HUES48 (cell line): Measurements from ENCODE around the gene WFS1.
A peak's percentile ranks its signal among the peaks of the same experiment; 100 is the strongest.

Source experiments
- H3K27ac ChIP-seq: one replicate; pipeline ENCODE4 v1.7.0; 2013; ENCODE audit warnings: low read depth, low read length, inconsistent platforms
- H3K27me3 ChIP-seq: 2 replicates; pipeline ENCODE4 v1.6.1; 2013; ENCODE audit warnings: mild to moderate bottlenecking, low read length; ENCODE audit not compliant: control insufficient read depth, insufficient read depth
- H3K36me3 ChIP-seq: 2 replicates; pipeline ENCODE4 v1.6.1; 2013; ENCODE audit warnings: low read length; ENCODE audit not compliant: control insufficient read depth, insufficient read depth
- H3K4me1 ChIP-seq: 2 replicates; pipeline ENCODE4 v1.6.1; 2013; ENCODE audit warnings: mild to moderate bottlenecking, low read length; ENCODE audit not compliant: control insufficient read depth, insufficient read depth
- H3K4me3 ChIP-seq: 2 replicates; pipeline ENCODE4 v1.5.1; 2013; ENCODE audit warnings: mild to moderate bottlenecking, low read depth, low read length
- H3K9ac ChIP-seq: 2 replicates; pipeline ENCODE4 v1.6.1; 2013; ENCODE audit warnings: mild to moderate bottlenecking, low read depth, low read length, moderate library complexity
- H3K9me3 ChIP-seq: 2 replicates; pipeline ENCODE4 v1.6.1; 2013; ENCODE audit warnings: low read length; ENCODE audit not compliant: control insufficient read depth, insufficient read depth

The WFS1 gene

GRCh38 chr4:6239486-6239885 lies 30.2 kb upstream of the WFS1 start:
- Histone ChIP-seq H3K36me3 (no peaks in the 10 kb centered on the region), H3K4me3 (no peak overlapping the region), H3K9me3 (peaks cover 7% of the 10 kb centered on the region; the same call in 1 of the 2 replicates), H3K4me1 (no peaks in the 10 kb centered on the region), H3K27ac (no peak overlapping the region), H3K27me3 (no peaks in the 10 kb centered on the region), H3K9ac (no peak overlapping the region)

- Histone ChIP-seq H3K9ac (no peak overlapping the region), H3K4me3 (no peak overlapping the region), H3K27me3 (peaks cover 5% of the 10 kb centered on the region), H3K27ac (no peak overlapping the region), H3K36me3 (no peaks in the 10 kb centered on the region), H3K4me1 (no peaks in the 10 kb centered on the region), H3K9me3 (peaks cover 12% of the 10 kb centered on the region; the same call in 1 of the 2 replicates)
Observed at GRCh38 chr4:6239968-6240367, 29.7 kb upstream of the WFS1 start.

GRCh38 chr4:6241062-6241845 lies 28.4 kb upstream of the WFS1 start:
- H3K4me3 ChIP-seq = no peak overlapping the region
- H3K4me1 ChIP-seq = no peaks in the 10 kb centered on the region
- H3K9ac ChIP-seq = no peak overlapping the region
- no peak overlapping the region for H3K27ac ChIP-seq
- H3K27me3 ChIP-seq = peaks cover 10% of the 10 kb centered on the region
- no peaks in the 10 kb centered on the region for H3K36me3 ChIP-seq
- H3K9me3 ChIP-seq = peaks cover 14% of the 10 kb centered on the region; the same call in 1 of the 2 replicates

GRCh38 chr4:6242271-6243029 lies 27.2 kb upstream of the WFS1 start:
- Histone ChIP-seq H3K27ac (no peak overlapping the region), H3K4me3 (no peak overlapping the region), H3K4me1 (no peaks in the 10 kb centered on the region), H3K9ac (no peak overlapping the region), H3K9me3 (peaks cover 14% of the 10 kb centered on the region; the same call in 1 of the 2 replicates), H3K36me3 (no peaks in the 10 kb centered on the region), H3K27me3 (peaks cover 10% of the 10 kb centered on the region)

GRCh38 chr4:6245246-6246169 lies 24.1 kb upstream of the WFS1 start:
- Histone ChIP-seq H3K36me3 (no peaks in the 10 kb centered on the region), H3K4me1 (no peaks in the 10 kb centered on the region), H3K27me3 (peaks cover 10% of the 10 kb centered on the region), H3K9me3 (peaks cover 14% of the 10 kb centered on the region; the same call in 1 of the 2 replicates), H3K9ac (peak overlapping the region; percentile 35; the same call in 1 of the 2 replicates), H3K27ac (no peak overlapping the region), H3K4me3 (peak overlapping the region; percentile 61)

- Histone ChIP-seq H3K9ac (no peak overlapping the region), H3K27ac (no peak overlapping the region), H3K27me3 (peaks cover 10% of the 10 kb centered on the region), H3K36me3 (no peaks in the 10 kb centered on the region), H3K9me3 (peaks cover 14% of the 10 kb centered on the region; the same call in 1 of the 2 replicates), H3K4me1 (no peaks in the 10 kb centered on the region), H3K4me3 (peak overlapping the region; percentile 61; the same call in 1 of the 2 replicates)
Observed at GRCh38 chr4:6246170-6246634, 23.4 kb upstream of the WFS1 start.

- peaks cover 10% of the 10 kb centered on the region for H3K27me3 ChIP-seq
- H3K4me1 ChIP-seq = no peaks in the 10 kb centered on the region
- H3K36me3 ChIP-seq = no peaks in the 10 kb centered on the region
- H3K27ac ChIP-seq = no peak overlapping the region
- no peak overlapping the region for H3K4me3 ChIP-seq
- no peak overlapping the region for H3K9ac ChIP-seq
- peaks cover 14% of the 10 kb centered on the region; the same call in 1 of the 2 replicates for H3K9me3 ChIP-seq
Observed at GRCh38 chr4:6248394-6248793, 21.3 kb upstream of the WFS1 start.

GRCh38 chr4:6250235-6250983 lies 19.2 kb upstream of the WFS1 start:
- H3K4me1 ChIP-seq = no peaks in the 10 kb centered on the region
- 0 out of 2 replicates have a peak, but pooled peaks cover under 1% of the 10 kb centered on the region for H3K27me3 ChIP-seq
- no peak overlapping the region for H3K27ac ChIP-seq
- no peaks in the 10 kb centered on the region for H3K36me3 ChIP-seq
- no peak overlapping the region for H3K9ac ChIP-seq
- H3K4me3 ChIP-seq = peak overlapping the region; percentile 43; the same call in 1 of the 2 replicates
- H3K9me3 ChIP-seq = no peaks in the 10 kb centered on the region

GRCh38 chr4:6250984-6251295 lies 18.7 kb upstream of the WFS1 start:
- no peaks in the 10 kb centered on the region for H3K36me3 ChIP-seq
- no peaks in the 10 kb centered on the region for H3K4me1 ChIP-seq
- H3K27ac ChIP-seq = no peak overlapping the region
- no peak overlapping the region for H3K4me3 ChIP-seq
- H3K9ac ChIP-seq = no peak overlapping the region
- H3K9me3 ChIP-seq = no peaks in the 10 kb centered on the region
- no peaks in the 10 kb centered on the region for H3K27me3 ChIP-seq

- no peaks in the 10 kb centered on the region for H3K9me3 ChIP-seq
- no peaks in the 10 kb centered on the region for H3K36me3 ChIP-seq
- no peak overlapping the region for H3K4me3 ChIP-seq
- H3K27ac ChIP-seq = no peak overlapping the region
- no peaks in the 10 kb centered on the region for H3K4me1 ChIP-seq
- H3K9ac ChIP-seq = no peak overlapping the region
- H3K27me3 ChIP-seq = no peaks in the 10 kb centered on the region
Observed at GRCh38 chr4:6251365-6251764, 18.3 kb upstream of the WFS1 start.
